GM12865 (cell line): ENCODE data around the gene ERFL.

Experiments used
- DNase-seq: peaks from one replicate; pipeline ENCODE4 v3.0.0; 2010; ENCODE audit warnings: low read depth
- H3K4me3 ChIP-seq: 2 replicates; pipeline ENCODE4 v1.5.1; 2011; ENCODE audit warnings: mild to moderate bottlenecking, low read depth, low read length, control low read depth
- TF ChIP-seq, protein P1 (sequence below): IDR thresholded peaks from 2 replicates; pipeline ENCODE4 v1.5.1; 2011; ENCODE audit warnings: low read length, control low read depth, low read depth, inconsistent platforms; ENCODE audit not compliant: insufficient read depth; ENCODE audit errors: missing control alignments

Gene ERFL

DNA sequence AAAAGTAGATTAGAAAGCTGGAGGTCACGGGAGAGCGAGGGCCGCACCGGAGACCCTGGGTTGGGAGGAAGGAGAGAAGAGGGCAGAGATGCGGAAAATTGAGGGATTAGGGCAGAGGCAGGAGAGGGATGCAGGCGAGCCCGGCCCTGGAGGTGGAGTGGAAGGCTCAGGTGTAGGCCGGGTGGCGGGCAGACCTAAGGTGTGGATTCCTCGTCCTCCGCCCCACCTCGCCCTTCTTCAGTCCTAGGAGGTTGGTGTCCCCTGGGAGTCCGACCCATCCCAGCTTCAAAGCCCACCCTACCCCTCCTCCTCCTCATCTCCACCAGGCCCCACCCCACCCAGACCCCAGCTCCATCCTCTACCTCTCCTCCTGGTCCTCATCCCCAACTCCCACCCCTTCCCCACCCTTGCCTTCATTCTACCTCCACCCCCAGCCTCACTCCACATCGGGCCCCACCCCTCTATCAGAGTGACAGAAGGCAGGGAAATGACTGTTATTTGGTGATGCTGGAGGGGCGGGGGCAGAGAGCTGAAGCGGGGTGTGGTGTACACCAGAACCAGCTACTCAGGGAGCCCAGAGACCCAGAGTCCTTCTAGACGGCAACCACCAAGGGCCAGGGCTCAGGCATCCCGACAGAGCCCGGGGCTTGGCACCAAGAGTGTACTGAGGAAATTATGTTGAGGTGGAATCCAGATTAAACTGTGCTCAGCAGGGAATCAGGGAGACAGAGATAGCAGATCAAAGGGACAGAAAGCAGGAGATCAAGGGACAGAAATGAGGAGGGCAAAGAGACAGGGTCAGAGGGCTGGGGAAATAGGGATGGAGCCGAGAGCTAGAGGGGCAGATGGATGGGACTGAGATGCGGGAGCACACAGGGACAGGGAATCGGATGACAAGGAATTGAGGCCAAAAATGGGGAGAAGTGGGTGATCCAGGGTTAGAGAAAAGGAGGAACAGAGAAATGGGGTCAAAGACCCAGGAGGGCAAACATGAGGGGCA is 6.4 kb downstream of the ERFL start:
- H3K4me3 ChIP-seq: no peak overlapping the region
- TF ChIP-seq, protein P1, sequence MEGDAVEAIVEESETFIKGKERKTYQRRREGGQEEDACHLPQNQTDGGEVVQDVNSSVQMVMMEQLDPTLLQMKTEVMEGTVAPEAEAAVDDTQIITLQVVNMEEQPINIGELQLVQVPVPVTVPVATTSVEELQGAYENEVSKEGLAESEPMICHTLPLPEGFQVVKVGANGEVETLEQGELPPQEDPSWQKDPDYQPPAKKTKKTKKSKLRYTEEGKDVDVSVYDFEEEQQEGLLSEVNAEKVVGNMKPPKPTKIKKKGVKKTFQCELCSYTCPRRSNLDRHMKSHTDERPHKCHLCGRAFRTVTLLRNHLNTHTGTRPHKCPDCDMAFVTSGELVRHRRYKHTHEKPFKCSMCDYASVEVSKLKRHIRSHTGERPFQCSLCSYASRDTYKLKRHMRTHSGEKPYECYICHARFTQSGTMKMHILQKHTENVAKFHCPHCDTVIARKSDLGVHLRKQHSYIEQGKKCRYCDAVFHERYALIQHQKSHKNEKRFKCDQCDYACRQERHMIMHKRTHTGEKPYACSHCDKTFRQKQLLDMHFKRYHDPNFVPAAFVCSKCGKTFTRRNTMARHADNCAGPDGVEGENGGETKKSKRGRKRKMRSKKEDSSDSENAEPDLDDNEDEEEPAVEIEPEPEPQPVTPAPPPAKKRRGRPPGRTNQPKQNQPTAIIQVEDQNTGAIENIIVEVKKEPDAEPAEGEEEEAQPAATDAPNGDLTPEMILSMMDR: no peak
- no peak for DNase-seq

DNA sequence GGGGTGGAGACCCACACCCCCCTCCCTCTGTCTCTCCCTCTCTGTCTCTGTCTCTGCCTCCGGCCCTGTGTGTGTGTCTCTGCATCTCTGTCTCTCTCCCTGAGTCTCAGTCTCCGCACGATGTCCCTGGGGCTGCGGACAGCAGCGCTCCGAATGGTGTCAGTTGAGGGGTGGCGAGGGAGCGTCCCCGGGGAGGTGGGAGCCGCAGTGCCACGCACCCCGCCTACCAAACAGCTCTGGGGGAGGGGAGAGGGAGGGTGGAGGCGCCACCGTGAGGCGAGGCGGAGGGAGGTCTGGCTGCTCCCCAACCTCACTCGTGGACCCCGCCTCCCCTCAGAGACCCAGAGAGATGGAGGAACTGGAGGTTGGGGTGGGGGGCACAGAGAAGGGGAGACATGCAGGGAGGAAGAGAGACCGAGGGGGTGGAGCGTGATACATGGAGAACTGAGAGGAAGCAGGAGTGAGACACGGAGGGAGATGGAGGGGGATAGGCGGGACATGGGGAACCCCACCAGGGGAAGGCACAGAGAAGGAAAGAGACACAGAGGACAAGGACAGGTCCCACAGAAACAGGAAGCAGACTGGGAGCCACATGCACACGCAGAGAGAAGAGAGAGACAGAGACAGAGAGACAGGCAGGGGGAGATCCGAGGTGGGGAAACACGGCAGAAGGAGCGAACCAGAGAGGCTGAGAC is 7.2 kb downstream of the ERFL start:
- no peak for DNase-seq
- TF ChIP-seq, protein P1: no peak
- no peak overlapping the region for H3K4me3 ChIP-seq

DNA sequence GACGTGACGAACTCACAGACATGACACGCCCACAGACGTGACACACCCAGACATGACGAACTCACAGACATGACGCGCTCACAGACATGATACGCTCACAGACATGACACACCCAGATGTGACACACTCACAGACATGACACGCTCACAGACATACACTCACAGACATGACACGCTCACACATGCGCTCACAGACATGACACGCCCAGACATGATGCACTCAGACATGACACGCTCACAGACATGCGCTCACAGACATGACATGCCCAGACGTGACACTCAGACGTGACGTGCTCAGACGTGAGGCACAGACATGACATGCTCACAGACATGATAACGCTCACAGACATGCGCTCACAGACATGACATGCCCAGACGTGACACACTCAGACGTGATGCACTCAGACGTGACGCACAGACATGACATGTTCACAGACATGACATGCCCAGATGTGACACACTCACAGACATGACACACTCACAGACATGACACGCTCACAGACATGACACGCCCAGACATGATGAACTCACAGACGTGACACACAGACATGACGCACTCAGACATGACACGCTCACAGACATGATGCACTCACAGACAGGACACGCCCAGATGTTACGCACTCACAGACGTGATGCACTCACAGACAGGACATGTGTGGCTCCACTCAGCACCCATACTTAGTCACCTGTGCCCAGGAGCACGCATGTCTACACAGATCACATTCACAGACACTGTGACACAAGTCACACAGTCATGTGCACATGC is 8.1 kb downstream of the ERFL start:
- no peak for DNase-seq
- no peak overlapping the region for H3K4me3 ChIP-seq
- TF ChIP-seq, protein P1: no peak

DNA sequence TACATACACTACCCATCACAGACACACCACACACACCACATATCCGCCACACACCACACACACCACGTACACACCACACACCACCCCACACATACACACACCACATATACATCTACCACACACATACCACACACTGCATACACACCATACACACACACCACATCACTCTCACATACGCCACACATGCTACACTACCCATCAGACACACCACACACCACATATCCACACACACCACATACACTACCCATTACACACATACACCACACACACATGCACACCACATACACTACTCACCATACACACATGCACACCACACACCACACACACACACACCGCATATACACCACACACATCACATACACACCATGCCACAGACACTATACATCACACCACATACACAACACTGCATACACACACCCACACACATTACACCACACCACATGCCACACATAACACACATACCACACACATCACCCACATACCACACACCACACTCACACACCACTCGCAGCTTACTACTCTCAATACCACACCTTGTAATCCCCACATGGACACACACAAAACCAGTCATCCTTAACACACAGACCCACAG is 9.5 kb downstream of the ERFL start:
- TF ChIP-seq, protein P1: no peak
- DNase-seq: no peak
- no peak overlapping the region for H3K4me3 ChIP-seq

DNA sequence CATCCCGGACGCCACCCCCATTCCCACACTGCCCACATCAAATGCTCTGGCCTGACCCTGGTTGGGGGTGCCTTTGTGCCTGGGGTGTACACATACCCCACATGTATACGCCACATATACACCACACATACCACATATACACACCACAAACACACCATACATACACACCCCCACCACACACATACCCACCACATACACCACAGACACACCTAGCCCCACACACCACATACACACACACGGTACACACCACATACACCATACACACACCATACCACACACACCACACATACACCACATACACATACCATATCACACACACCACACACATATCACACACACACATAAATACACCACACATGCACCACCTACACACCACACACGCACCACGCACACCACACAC is 10.2 kb downstream of the ERFL start:
- TF ChIP-seq, protein P1: no peak
- H3K4me3 ChIP-seq: no peak overlapping the region
- DNase-seq: no peak

DNA sequence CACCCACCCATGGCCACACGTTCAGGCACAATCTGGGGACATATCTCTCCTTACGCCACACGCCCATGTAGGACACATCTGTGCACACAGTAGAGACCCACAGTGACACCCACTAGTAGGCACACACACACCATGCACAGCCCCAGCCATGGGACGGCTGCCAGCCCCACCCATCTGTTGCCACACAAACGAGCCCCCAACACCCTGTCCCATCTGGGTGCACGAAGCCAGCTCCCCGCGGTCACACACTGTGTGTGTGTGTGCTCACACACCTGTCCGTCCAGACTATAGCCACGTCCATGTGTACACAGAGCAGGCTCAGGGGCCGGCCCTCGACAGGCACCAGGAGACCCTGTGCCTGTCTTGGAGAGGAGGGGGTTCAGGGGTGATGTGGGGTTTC is 10.6 kb downstream of the ERFL start:
- no peak overlapping the region for H3K4me3 ChIP-seq
- DNase-seq: no peak
- TF ChIP-seq, protein P1: no peak
